K562 (cell line): ENCODE results near the gene ERAL1. TPM values are rescaled to one million over a fixed set of nuclear protein-coding genes. Genes with fewer than 3 reads are reported as not detected.

ENCODE experiments used
- ATAC-seq: fragments of 200-7000 bp; cut with Tn5 transposase; 3 replicates; pipeline ENCODE4 v1.9.1; 2020; ENCODE audit warnings: moderate library complexity
- BruUV-seq: library from RNA; stranded (reverse); fragments of 400-500 nt; replicated peaks from 2 replicates; lab custom pipeline; 2021; lab: Mats Ljungman, UMichigan
- CTCF ChIA-PET: fragments of 300-600 bp; formaldehyde crosslinking; extraction: SDS; loops from one replicate; lab custom pipeline; 2021; ENCODE audit warnings: low intra/inter-chr PET ratio; lab: Yijun Ruan, JAX
- POLR2A ChIA-PET: fragments of 300-600, 350-650 bp; sonication (Branson Sonifier 250); formaldehyde crosslinking; extraction: SDS; loops from one replicate; lab custom pipeline; 2021; ENCODE audit warnings: antibody characterized with exemption, inconsistent platforms; lab: Yijun Ruan, JAX
- DNase-seq, 4 experiments: peaks; one replicate each; pipeline versions ENCODE4 v3.0.0 to v3.0.0-alpha.2; 2011 to 2018; ENCODE audit warnings: low spot score in 3 of 4, mixed read lengths in 3 of 4; ENCODE audit errors: extremely low read depth in 1 of 4
- FAIRE-seq: peaks from 2 replicates; lab custom pipeline; 2011; peaks lifted over from hg19 to GRCh38; lab: Jason Lieb, UNC
- H2AFZ ChIP-seq: 2 replicates; pipeline ENCODE4 v1.6.0; 2011; ENCODE audit warnings: low read depth, low read length, control low read depth, inconsistent platforms
- H3K27ac ChIP-seq: fragments of 200-600 bp; 3 replicates; pipeline ENCODE4 v1.8.0; 2011; ENCODE audit warnings: low read depth, mild to moderate bottlenecking, control low read depth, inconsistent platforms, low read length, moderate library complexity, mixed read lengths; ENCODE audit errors: extremely low read depth
- H3K27me3 ChIP-seq, 2 experiments: fragments of 300-600 bp in 1 of 2; 2 replicates in 1 of 2; 3 replicates in 1 of 2; pipeline versions ENCODE4 v1.6.0 to v1.8.0; 2011; ENCODE audit warnings: inconsistent platforms in 2 of 2, low read length in 2 of 2, mild to moderate bottlenecking in 1 of 2, mixed read lengths in 1 of 2, moderate library complexity in 1 of 2; ENCODE audit not compliant: control insufficient read depth in 2 of 2, insufficient read depth in 2 of 2
- H3K36me3 ChIP-seq: fragments of 300-600 bp; 3 replicates; pipeline ENCODE4 v1.8.0; 2011; ENCODE audit warnings: mild to moderate bottlenecking, low read length, inconsistent platforms; ENCODE audit not compliant: control insufficient read depth, insufficient read depth
- H3K4me1 ChIP-seq, 2 experiments: fragments of 200-600 bp in 1 of 2; replicated peaks in 1 of 2; 2 replicates in 1 of 2; 3 replicates in 1 of 2; pipeline versions ENCODE4 v1.5.1 to v1.8.0; 2011; ENCODE audit warnings: inconsistent platforms in 2 of 2, low read length in 2 of 2, mild to moderate bottlenecking in 1 of 2, mixed read lengths in 1 of 2, moderate library complexity in 1 of 2; ENCODE audit not compliant: control insufficient read depth in 2 of 2, insufficient read depth in 2 of 2
- H3K4me2 ChIP-seq: 2 replicates; pipeline ENCODE4 v1.6.1; 2011; ENCODE audit warnings: low read length, control low read depth, inconsistent platforms, mixed read lengths; ENCODE audit not compliant: insufficient read depth
- H3K4me3 ChIP-seq: fragments of 200-600 bp; sonication (generic), shearing (Covaris generic); 2 replicates; pipeline ENCODE4 v1.5.1; 2016; ENCODE audit warnings: control low read depth, inconsistent platforms
- H3K79me2 ChIP-seq: fragments of 200-600 bp; 3 replicates; pipeline ENCODE4 v1.8.0; 2011; ENCODE audit warnings: low read length, inconsistent platforms; ENCODE audit not compliant: control insufficient read depth, insufficient read depth
- H3K9ac ChIP-seq, 2 experiments: 2 replicates each; pipeline versions ENCODE4 v1.6.0 to v1.6.1; 2011; ENCODE audit warnings: low read depth in 2 of 2, low read length in 2 of 2, control low read depth in 1 of 2, inconsistent platforms in 1 of 2, mild to moderate bottlenecking in 1 of 2, mixed read lengths in 1 of 2; ENCODE audit not compliant: insufficient read depth in 1 of 2
- H3K9me1 ChIP-seq: one replicate; pipeline ENCODE4 v1.6.0; 2011; ENCODE audit warnings: inconsistent platforms, mild to moderate bottlenecking, low read length, moderate library complexity; ENCODE audit not compliant: control insufficient read depth, insufficient read depth
- H3K9me3 ChIP-seq: replicated peaks from 2 replicates; pipeline ENCODE4 v1.5.1; 2011; ENCODE audit warnings: low read depth, low read length, inconsistent platforms; ENCODE audit not compliant: control insufficient read depth, insufficient read depth
- H4K20me1 ChIP-seq: replicated peaks from 2 replicates; pipeline ENCODE4 v1.6.1; 2011; ENCODE audit warnings: low read length, inconsistent platforms, mixed read lengths; ENCODE audit not compliant: control insufficient read depth, insufficient read depth
- ARID4B ChIP-seq: sonication (generic); formaldehyde crosslinking; IDR thresholded peaks from 2 replicates; pipeline ENCODE4 v1.8.0; 2022; ENCODE audit warnings: mild to moderate bottlenecking, missing genetic modification reagents
- POLR2B ChIP-seq: fragments of 450-650 bp; IDR thresholded peaks from 2 replicates; pipeline ENCODE4 v1.6.1; 2018; ENCODE audit warnings: low read depth; ENCODE audit not compliant: partially characterized antibody
- WGBS: fragments of 100-300 bp; shearing (Covaris generic); methylation state at CpG from one replicate; pipeline ENCODE4 v1.1.6; 2016; ENCODE audit warnings: low coverage, mixed read lengths; ENCODE audit not compliant: insufficient coverage; ENCODE audit errors: missing lambda C conversion rate; 5-methylcytosine and 5-hydroxymethylcytosine counted together
- in situ Hi-C: fragments of 300-500 bp; cut with MboI; formaldehyde crosslinking; loops from 4 replicates; pipeline ENCODE4 v1.15.0; 2018; ENCODE audit warnings: inconsistent platforms, mixed read lengths
- intact Hi-C: fragments of 100-400 bp; cut with micrococcal nuclease; formaldehyde crosslinking; loops from 2 replicates; pipeline ENCODE4 v1.14.2; 2022
- polyA plus RNA-seq, 8 experiments: library from polyadenylated mRNA; depleted of rRNA in 4 of 8; stranded (reverse) in 5 of 8; unstranded in 3 of 8; fragments of >200 nt; fragmentation: Nextera tagmentation in 2 of 8; fragmentation: Illumina TruSeq in 1 of 8; extraction: Ambion mirVana in 2 of 8; extraction: Trizol in 1 of 8; gene quantifications; 2 replicates each; pipeline versions ENCODE4 v1.2.1 to v1.2.3, GENCODE V29; 2011 to 2014; ENCODE audit warnings: inconsistent platforms in 1 of 8, missing spikeins in 1 of 8
- total RNA-seq, 7 experiments: library from RNA; depleted of rRNA in 6 of 7; stranded (reverse); fragments of >200 nt in 6 of 7; fragmentation: Illumina TruSeq in 2 of 7; extraction: Trizol in 2 of 7; gene quantifications; 2 replicates each; pipeline versions ENCODE4 v1.2.1 to v1.2.3, GENCODE V29; 2011 to 2021; ENCODE audit warnings: low replicate concordance in 1 of 7

Gene ERAL1
- total and polyA plus RNA-seq, 9 of the 15 experiments (the other 6 are each of a cell fraction or from before 2014, with no cell fraction given), result 37.5 to 351 (median 106) TPM

DNA sequence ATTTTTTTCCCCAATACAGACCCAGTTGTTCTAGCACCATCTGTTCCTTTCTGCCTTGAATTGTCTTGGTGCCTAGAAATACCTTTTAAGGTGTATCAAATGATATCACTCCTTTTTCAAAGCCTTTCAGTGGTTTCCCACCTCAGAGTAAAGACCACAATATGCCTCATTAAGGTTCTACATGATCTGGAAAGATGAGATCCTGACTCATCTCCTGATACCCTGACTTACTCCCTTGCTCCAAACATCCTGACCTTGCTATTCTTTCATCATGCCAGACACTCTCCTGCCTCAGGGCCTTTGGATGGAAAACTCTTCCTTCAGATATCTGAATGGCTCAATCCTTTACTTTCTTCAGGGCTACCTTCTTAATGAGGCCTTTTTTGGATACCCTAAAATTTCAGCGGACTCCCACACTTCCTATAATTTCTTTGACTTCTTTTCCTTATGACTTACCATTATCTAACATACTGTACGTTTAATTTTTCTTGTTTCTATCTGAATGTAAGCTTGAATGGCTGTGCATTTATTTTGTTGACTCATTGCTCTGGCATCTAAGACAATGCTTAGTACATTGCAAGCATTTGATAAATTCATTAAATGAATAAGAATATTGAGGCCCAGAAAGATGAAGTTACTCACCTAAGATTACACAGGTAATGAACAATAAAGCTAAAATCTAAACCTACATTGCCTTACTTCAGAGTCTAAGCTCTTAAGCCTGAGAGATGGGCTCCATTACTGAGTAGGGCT, 23.5 kb downstream of the ERAL1 start:
- no peak for ATAC-seq
- H3K9ac ChIP-seq, result no peak overlapping the region
- H3K27me3 ChIP-seq, result no peaks in the 10 kb centered on the region
- WGBS, result 88% methylated on average over 2 of the region's 2 CpGs
- ChIA-PET POLR2A (interaction anchor here (0.8 to 1.3 kb wide), 5 partner anchors 13 to 152 kb away, joined by 3 to 6 read pairs (median 3); partner anchors contain the start of gene TLCD1), CTCF (interaction anchor here (0.6 to 1.4 kb wide), 4 partner anchors 115 to 151 kb away, joined by 3 to 9 read pairs (median 4); no protein-coding TSS in a partner anchor)
- BruUV-seq, result no TSS peak
- 0 out of 3 replicates have a peak, but pooled peaks cover 3% of the 10 kb centered on the region for H3K79me2 ChIP-seq
- peaks cover 52% of the 10 kb centered on the region for H3K36me3 ChIP-seq
- intact Hi-C loops, result no loop called here
- in situ Hi-C loops, result no loop called here
- peaks cover 3% of the 10 kb centered on the region for H3K9me3 ChIP-seq
- H3K9me1 ChIP-seq, result no peaks in the 10 kb centered on the region
- no peak overlapping the region for H2AFZ ChIP-seq
- no peak overlapping the region for H3K4me3 ChIP-seq
- no peak for DNase-seq
- FAIRE-seq, result no peak
- TF ChIP-seq ARID4B (CRISPR knock-in tag) (no peak), POLR2B (peak; percentile 22)
- no peak overlapping the region for H3K4me2 ChIP-seq
- no peaks in the 10 kb centered on the region for H4K20me1 ChIP-seq
- peaks cover 36 to 42% of the 10 kb centered on the region in 2 experiments for H3K4me1 ChIP-seq
- no peak overlapping the region for H3K27ac ChIP-seq
